Nephron progenitor cell (in vitro differentiated cells): ENCODE measurements around the gene SSMEM1.
"Not testable (repeated sequence)": the region's sequence is repeated elsewhere in the genome, so short reads cannot be mapped to it uniquely, and the experiment has no call there.

Source experiments
- DNase-seq: peaks from one replicate; pipeline ENCODE4 v3.0.0; 2021
- H3K27ac Mint-ChIP-seq: 2 replicates; pipeline ENCODE4 v1.8.0; 2021; ENCODE audit warnings: mild to moderate bottlenecking, moderate library complexity, mixed read lengths
- H3K27me3 Mint-ChIP-seq: 2 replicates; pipeline ENCODE4 v1.8.0; 2021; ENCODE audit warnings: mild to moderate bottlenecking, low read depth, mixed read lengths; ENCODE audit not compliant: poor library complexity
- H3K36me3 Mint-ChIP-seq: 2 replicates; pipeline ENCODE4 v1.8.0; 2021; ENCODE audit warnings: low read depth, mixed read lengths
- H3K4me1 Mint-ChIP-seq: 2 replicates; pipeline ENCODE4 v1.8.0; 2021; ENCODE audit warnings: mixed read lengths
- H3K4me3 Mint-ChIP-seq: 2 replicates; pipeline ENCODE4 v1.8.0; 2021; ENCODE audit warnings: mild to moderate bottlenecking, moderate library complexity, mixed read lengths
- H3K9me3 Mint-ChIP-seq: 2 replicates; pipeline ENCODE4 v1.8.0; 2021; ENCODE audit warnings: mild to moderate bottlenecking, moderate library complexity, mixed read lengths
- TF ChIP-seq, protein P1 (sequence below): fragments of 200-600 bp; sonication (generic); IDR thresholded peaks from 2 replicates; pipeline ENCODE4 v1.5.0; 2021; ENCODE audit warnings: antibody characterized with exemption

The SSMEM1 gene

DNA sequence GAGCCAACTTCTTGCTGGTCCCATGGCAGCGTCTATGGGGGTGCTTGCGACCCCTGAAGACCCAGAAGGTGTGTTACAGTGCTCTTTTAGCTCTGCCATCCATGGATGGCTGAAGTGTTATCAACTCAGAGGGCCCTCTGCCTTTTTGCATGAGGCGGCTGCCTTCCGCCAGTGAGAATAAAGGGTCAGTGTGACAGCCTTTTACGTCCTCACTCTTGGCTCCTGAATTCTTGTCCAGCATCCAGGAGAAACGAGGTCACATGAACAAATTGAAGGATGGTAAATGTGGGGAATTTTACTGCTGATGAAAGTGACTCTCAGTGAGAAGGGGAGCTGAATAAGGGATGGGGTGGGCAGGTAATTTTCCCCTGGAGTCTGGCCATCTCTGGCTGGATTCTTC, 24.1 kb downstream of the SSMEM1 start:
- Mint-ChIP-seq H3K27ac (peak overlapping the region; percentile 88), H3K36me3 (peaks cover 15% of the 10 kb centered on the region), H3K4me1 (peaks cover 61% of the 10 kb centered on the region), H3K4me3 (peak overlapping the region; percentile 13), H3K9me3 (peaks cover 22% of the 10 kb centered on the region), H3K27me3 (peaks cover 7% of the 10 kb centered on the region)
- TF ChIP-seq, protein P1, sequence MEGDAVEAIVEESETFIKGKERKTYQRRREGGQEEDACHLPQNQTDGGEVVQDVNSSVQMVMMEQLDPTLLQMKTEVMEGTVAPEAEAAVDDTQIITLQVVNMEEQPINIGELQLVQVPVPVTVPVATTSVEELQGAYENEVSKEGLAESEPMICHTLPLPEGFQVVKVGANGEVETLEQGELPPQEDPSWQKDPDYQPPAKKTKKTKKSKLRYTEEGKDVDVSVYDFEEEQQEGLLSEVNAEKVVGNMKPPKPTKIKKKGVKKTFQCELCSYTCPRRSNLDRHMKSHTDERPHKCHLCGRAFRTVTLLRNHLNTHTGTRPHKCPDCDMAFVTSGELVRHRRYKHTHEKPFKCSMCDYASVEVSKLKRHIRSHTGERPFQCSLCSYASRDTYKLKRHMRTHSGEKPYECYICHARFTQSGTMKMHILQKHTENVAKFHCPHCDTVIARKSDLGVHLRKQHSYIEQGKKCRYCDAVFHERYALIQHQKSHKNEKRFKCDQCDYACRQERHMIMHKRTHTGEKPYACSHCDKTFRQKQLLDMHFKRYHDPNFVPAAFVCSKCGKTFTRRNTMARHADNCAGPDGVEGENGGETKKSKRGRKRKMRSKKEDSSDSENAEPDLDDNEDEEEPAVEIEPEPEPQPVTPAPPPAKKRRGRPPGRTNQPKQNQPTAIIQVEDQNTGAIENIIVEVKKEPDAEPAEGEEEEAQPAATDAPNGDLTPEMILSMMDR: no peak
- DNase-seq: no peak

GRCh38 chr7:130232209-130232608, 24.5 kb downstream of the SSMEM1 start:
- DNase-seq: no peak
- Mint-ChIP-seq H3K4me1 (peaks cover 65% of the 10 kb centered on the region), H3K4me3 (peak overlapping the region; percentile 13)

GRCh38 chr7:130234078-130234477, 26.4 kb downstream of the SSMEM1 start:
- Mint-ChIP-seq H3K9me3 (peaks cover 21% of the 10 kb centered on the region), H3K4me3 (no peak overlapping the region), H3K27me3 (peaks cover 7% of the 10 kb centered on the region), H3K4me1 (peaks cover 51% of the 10 kb centered on the region), H3K36me3 (peaks cover 12% of the 10 kb centered on the region), H3K27ac (no peak overlapping the region)
- DNase-seq: no peak
- TF ChIP-seq, protein P1: no peak

More at GRCh38 chr7:130232209-130232608, 24.5 kb downstream of the SSMEM1 start:
- TF ChIP-seq, protein P1: no peak
- Mint-ChIP-seq H3K27ac (peak overlapping the region; percentile 88), H3K36me3 (peaks cover 15% of the 10 kb centered on the region), H3K27me3 (peaks cover 7% of the 10 kb centered on the region), H3K9me3 (peaks cover 22% of the 10 kb centered on the region)

GRCh38 chr7:130236361-130236760, 28.7 kb downstream of the SSMEM1 start:
- H3K4me3 Mint-ChIP-seq, H3K36me3 Mint-ChIP-seq, DNase-seq, H3K9me3 Mint-ChIP-seq, H3K27me3 Mint-ChIP-seq: not testable (repeated sequence)
- H3K4me1 Mint-ChIP-seq: peaks cover 38% of the 10 kb centered on the region
- H3K27ac Mint-ChIP-seq: peak overlapping the region; percentile 3

GRCh38 chr7:130240240-130240639, 32.6 kb downstream of the SSMEM1 start:
- TF ChIP-seq, protein P1: no peak
- H3K4me3 Mint-ChIP-seq: no peak overlapping the region
- H3K4me1 Mint-ChIP-seq: peaks cover 34% of the 10 kb centered on the region
- H3K36me3 Mint-ChIP-seq: peaks cover 6% of the 10 kb centered on the region
- H3K27ac Mint-ChIP-seq: no peak overlapping the region
- peaks cover 20% of the 10 kb centered on the region for H3K9me3 Mint-ChIP-seq
- H3K27me3 Mint-ChIP-seq: no peaks in the 10 kb centered on the region
- no peak for DNase-seq

DNA sequence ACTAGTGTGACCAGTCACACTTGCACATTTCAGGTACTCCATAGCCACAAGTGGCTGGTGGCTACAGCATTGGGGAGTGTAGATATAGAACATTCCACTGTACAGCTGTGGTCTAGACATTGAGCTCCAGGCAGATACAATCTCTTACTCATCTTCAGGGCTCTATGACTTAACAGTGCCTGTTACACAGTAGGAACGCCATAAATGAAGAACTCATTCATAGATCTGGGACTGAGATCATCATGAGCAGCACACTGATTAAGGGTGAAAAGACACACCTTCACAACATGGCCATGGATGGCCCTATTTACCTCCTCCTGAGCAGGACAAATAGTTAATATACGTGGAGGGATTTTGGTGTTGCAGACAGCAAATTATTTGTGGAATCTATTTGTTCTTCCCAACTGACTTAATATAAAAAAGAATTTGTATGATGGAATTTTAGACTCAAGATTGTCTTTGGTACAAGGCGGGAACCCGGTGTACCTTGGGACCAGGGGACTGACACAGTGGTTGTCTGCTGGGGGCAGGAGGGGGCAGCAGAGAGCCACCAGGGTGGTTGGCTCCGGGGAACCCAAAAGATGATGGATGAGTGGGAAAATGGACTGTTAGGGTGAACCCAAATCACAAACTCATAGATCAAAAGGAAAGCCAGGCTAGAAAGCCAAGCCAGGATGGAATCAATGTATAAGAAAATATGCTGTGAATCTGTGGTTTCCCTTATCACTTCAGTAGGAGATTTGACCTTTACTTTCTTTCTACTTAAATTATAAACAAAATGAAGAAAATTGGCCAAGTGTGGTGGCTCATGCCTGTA, 34.7 kb downstream of the SSMEM1 start:
- Mint-ChIP-seq H3K27me3 (no peaks in the 10 kb centered on the region), H3K36me3 (peaks cover 27% of the 10 kb centered on the region), H3K4me3 (no peak overlapping the region), H3K4me1 (peaks cover 17% of the 10 kb centered on the region), H3K9me3 (peaks cover 42% of the 10 kb centered on the region), H3K27ac (no peak overlapping the region)
- DNase-seq: peak; percentile 57
- TF ChIP-seq, protein P1: peak; percentile 73

- Mint-ChIP-seq H3K9me3 (peaks cover 43% of the 10 kb centered on the region), H3K4me1 (peaks cover 17% of the 10 kb centered on the region), H3K27ac (peak overlapping the region; percentile 75), H3K36me3 (peaks cover 27% of the 10 kb centered on the region)
- DNase-seq, H3K27me3 Mint-ChIP-seq, H3K4me3 Mint-ChIP-seq: not testable (repeated sequence)
These were observed 35.8 kb downstream of the SSMEM1 start for GRCh38 chr7:130243486-130243885.

GRCh38 chr7:130246491-130246890, 38.8 kb downstream of the SSMEM1 start:
- Mint-ChIP-seq H3K9me3 (peaks cover 71% of the 10 kb centered on the region), H3K4me1 (peaks cover 17% of the 10 kb centered on the region), H3K36me3 (peaks cover 38% of the 10 kb centered on the region)
- DNase-seq, H3K4me3 Mint-ChIP-seq, H3K27ac Mint-ChIP-seq, H3K27me3 Mint-ChIP-seq: not testable (repeated sequence)

DNA sequence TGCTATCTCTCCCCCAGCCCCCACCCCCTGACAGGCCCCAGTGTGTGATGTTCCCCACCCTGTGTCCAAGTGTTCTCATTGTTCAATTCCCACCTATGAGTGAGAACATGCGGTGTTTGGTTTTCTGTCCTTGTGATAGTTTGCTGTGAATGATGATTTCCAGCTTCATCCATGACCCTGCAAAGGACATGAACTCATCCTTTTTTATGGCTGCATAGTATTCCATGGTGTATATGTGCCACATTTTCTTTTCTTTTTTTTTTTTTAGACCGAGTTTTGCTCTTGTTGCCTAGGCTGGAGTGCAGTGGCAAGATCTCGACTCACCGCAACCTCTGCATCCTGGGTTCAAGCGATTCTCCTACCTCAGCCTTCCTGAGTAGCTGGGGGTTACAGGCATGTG, 41.2 kb downstream of the SSMEM1 start:
- not testable (repeated sequence) for H3K4me3 Mint-ChIP-seq, H3K4me1 Mint-ChIP-seq, DNase-seq, H3K27me3 Mint-ChIP-seq, H3K27ac Mint-ChIP-seq
- Mint-ChIP-seq H3K9me3 (peaks cover 89% of the 10 kb centered on the region), H3K36me3 (peaks cover 59% of the 10 kb centered on the region)
